ENCODE results near the gene CLCNKB.

CLCNKB gene

GRCh38 chr1:16092097-16092922, 48.7 kb downstream of the CLCNKB start:
- TF ChIP-seq, protein P1, sequence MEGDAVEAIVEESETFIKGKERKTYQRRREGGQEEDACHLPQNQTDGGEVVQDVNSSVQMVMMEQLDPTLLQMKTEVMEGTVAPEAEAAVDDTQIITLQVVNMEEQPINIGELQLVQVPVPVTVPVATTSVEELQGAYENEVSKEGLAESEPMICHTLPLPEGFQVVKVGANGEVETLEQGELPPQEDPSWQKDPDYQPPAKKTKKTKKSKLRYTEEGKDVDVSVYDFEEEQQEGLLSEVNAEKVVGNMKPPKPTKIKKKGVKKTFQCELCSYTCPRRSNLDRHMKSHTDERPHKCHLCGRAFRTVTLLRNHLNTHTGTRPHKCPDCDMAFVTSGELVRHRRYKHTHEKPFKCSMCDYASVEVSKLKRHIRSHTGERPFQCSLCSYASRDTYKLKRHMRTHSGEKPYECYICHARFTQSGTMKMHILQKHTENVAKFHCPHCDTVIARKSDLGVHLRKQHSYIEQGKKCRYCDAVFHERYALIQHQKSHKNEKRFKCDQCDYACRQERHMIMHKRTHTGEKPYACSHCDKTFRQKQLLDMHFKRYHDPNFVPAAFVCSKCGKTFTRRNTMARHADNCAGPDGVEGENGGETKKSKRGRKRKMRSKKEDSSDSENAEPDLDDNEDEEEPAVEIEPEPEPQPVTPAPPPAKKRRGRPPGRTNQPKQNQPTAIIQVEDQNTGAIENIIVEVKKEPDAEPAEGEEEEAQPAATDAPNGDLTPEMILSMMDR (IDR thresholded peaks at IDR 0.05) = no peak
- intact Hi-C loops (cut with DNase I; ENCODE audit: low total_unique reads) = no loop called here
- Histone ChIP-seq H3K36me3 (no peaks in the 10 kb centered on the region), H3K4me1 (peaks cover 0 to 12% (median 0%) of the 10 kb centered on the region in 4 donors), H3K27ac (no peak overlapping the region), H3K4me3 (no peak overlapping the region), H3K27me3 (peaks cover 0 to 2% of the 10 kb centered on the region in 2 donors), H3K9me3 (no peaks in the 10 kb centered on the region)
- DNase-seq = no peak

DNA sequence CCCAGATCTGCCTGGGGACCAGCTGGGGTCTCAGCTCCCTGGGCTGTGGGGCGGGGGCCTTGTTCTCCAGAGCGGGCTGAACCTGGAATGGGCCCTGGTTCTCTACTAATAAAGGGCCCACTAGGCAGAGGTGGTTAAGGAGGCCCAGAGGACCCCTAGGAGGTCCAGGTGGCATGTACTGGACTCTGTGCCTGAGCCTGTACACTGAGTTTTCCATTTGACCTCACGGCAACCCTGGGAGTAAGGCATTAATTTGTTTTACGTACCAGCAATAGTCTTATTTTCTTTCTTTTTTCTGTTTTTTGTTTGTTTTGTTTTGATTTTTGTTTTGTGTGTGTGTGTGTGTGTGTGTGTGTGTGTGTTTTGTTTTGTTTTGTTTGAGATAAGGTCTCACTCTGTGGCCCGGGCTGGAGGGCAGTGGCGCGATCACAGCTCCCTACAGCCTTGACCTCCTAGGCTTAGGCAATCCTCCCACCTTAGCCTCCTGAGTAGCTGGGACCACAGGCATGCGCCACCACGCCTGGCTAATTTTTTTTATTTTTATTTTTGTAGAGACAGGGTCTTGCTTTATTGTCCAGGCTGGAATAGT, 49.4 kb downstream of the CLCNKB start:
- intact Hi-C loops (cut with DNase I; ENCODE audit: low total_unique reads) = no loop called here

GRCh38 chr1:16093611-16094010, 50.0 kb downstream of the CLCNKB start:
- H3K4me3 ChIP-seq = no peak overlapping the region
- H3K27ac ChIP-seq = no peak overlapping the region
- no peak for DNase-seq
- TF ChIP-seq, protein P1 (IDR thresholded peaks at IDR 0.05) = no peak
- peaks cover 0 to 5% (median 0%) of the 10 kb centered on the region in 4 donors for H3K4me1 ChIP-seq
- peaks cover 0 to 2% of the 10 kb centered on the region in 2 donors for H3K27me3 ChIP-seq
- H3K9me3 ChIP-seq = no peaks in the 10 kb centered on the region
- H3K36me3 ChIP-seq = no peaks in the 10 kb centered on the region
- intact Hi-C loops (cut with DNase I; ENCODE audit: low total_unique reads) = no loop called here

More for the DNA sequence above, 49.4 kb downstream of the CLCNKB start:
- Histone ChIP-seq H3K27me3 (peaks cover 0 to 2% of the 10 kb centered on the region in 2 donors), H3K4me1 (peaks cover 0 to 11% (median 0%) of the 10 kb centered on the region in 4 donors), H3K27ac (no peak overlapping the region), H3K4me3 (no peak overlapping the region), H3K36me3 (no peaks in the 10 kb centered on the region), H3K9me3 (no peaks in the 10 kb centered on the region)
- TF ChIP-seq, protein P1 (IDR thresholded peaks at IDR 0.05) = no peak
- DNase-seq = no peak

DNA sequence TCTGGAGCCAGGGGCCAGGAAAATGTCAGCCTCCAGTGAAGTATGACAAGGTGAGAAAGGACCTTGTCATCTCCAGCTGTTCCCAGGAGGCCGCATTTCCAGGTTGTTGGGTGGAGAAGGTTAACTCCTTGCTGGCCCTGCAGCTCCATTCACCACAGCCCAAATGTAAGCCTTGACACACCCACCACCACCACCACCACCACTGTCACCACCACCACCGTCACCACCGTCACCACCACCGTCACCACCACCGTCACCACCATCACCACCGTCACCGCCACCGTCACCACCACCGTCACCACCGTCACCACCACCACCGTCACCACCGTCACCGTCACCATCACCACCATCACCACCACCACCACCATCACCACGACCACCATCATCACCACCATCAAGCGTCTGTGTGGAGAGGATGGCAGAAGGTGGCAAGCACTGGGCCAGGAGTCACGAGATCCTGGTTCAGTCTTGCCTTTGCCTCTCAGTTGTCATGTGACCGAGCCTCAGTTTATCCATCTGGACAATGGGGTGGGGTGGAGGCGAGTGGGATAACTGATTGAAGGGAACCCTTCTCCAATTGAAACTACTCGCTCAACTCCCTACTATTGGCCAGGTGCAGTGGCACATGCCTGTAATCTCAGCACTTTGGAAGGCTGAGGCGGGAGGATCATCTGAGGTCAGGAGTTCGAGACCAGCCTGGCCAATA, 51.0 kb downstream of the CLCNKB start:
- DNase-seq = no peak
- H3K9me3 ChIP-seq = no peaks in the 10 kb centered on the region
- H3K36me3 ChIP-seq = no peaks in the 10 kb centered on the region
- intact Hi-C loops (cut with DNase I; ENCODE audit: low total_unique reads) = no loop called here
- peaks cover 0 to 2% of the 10 kb centered on the region in 2 donors for H3K27me3 ChIP-seq
- H3K4me1 ChIP-seq = no peaks in the 10 kb centered on the region
- H3K4me3 ChIP-seq = no peak overlapping the region
- TF ChIP-seq, protein P1 (IDR thresholded peaks at IDR 0.05) = no peak
- no peak overlapping the region for H3K27ac ChIP-seq

- H3K9me3 ChIP-seq = no peaks in the 10 kb centered on the region
- no peak for DNase-seq
- no peaks in the 10 kb centered on the region for H3K36me3 ChIP-seq
- no peak overlapping the region for H3K4me3 ChIP-seq
- TF ChIP-seq, protein P1 (IDR thresholded peaks at IDR 0.05) = no peak
- H3K4me1 ChIP-seq = no peaks in the 10 kb centered on the region
- intact Hi-C loops (cut with DNase I; ENCODE audit: low total_unique reads) = no loop called here
- peaks cover 0 to 2% of the 10 kb centered on the region in 2 donors for H3K27me3 ChIP-seq
- H3K27ac ChIP-seq = no peak overlapping the region
Observed at GRCh38 chr1:16095447-16095846, 51.9 kb downstream of the CLCNKB start.
